Natural killer cell treated with Interleukin-12 subunit alpha and Interleukin-12 subunit beta and Interleukin-15 and Interleukin-18, amount 100 ng/mL, for 72 hours (primary cell): ENCODE results near the gene KCNT2. TPM values are rescaled to one million over a fixed set of nuclear protein-coding genes. Genes with fewer than 3 reads are reported as not detected.
"Not testable (repeated sequence)": the region's sequence is repeated elsewhere in the genome, so short reads cannot be mapped to it uniquely, and the experiment has no call there.

Source experiments
- ATAC-seq, 2 donors: fragments of 150-1000 bp; cut with Tn5 transposase in 1 of 2; sonication (Bioruptor Pico), chemical (Tn5 transposase) in 1 of 2; 2 replicates each; pipeline ENCODE4 v1.10.0; 2021
- DNase-seq: peaks from one replicate; pipeline ENCODE4 v3.0.0; 2022; ENCODE audit warnings: low spot score
- H3K27ac Mint-ChIP-seq, 2 donors: 1 replicate in 1 of 2; 2 replicates in 1 of 2; pipeline ENCODE4 v1.8.0; 2022; ENCODE audit warnings: mixed read lengths in 2 of 2, mild to moderate bottlenecking in 1 of 2, moderate library complexity in 1 of 2
- H3K27me3 Mint-ChIP-seq, 2 donors: 1 replicate in 1 of 2; 2 replicates in 1 of 2; pipeline ENCODE4 v1.8.0; 2022; ENCODE audit warnings: mixed read lengths in 2 of 2
- H3K36me3 Mint-ChIP-seq: one replicate; pipeline ENCODE4 v1.8.0; 2022; ENCODE audit warnings: mixed read lengths
- H3K4me1 Mint-ChIP-seq, 2 donors: 1 replicate in 1 of 2; 2 replicates in 1 of 2; pipeline ENCODE4 v1.8.0; 2022; ENCODE audit warnings: low read depth in 2 of 2, mixed read lengths in 2 of 2, mild to moderate bottlenecking in 1 of 2
- H3K4me3 Mint-ChIP-seq: one replicate; pipeline ENCODE4 v1.8.0; 2022; ENCODE audit warnings: mixed read lengths
- H3K9me3 Mint-ChIP-seq: 2 replicates; pipeline ENCODE4 v1.8.0; 2022; ENCODE audit warnings: mixed read lengths
- total RNA-seq, 2 donors: library from RNA; stranded (reverse); gene quantifications; one replicate each; pipeline ENCODE4 v1.2.3, GENCODE V29; 2022

Gene KCNT2
- total RNA-seq, 2 donors from 2014 or later = not detected

DNA sequence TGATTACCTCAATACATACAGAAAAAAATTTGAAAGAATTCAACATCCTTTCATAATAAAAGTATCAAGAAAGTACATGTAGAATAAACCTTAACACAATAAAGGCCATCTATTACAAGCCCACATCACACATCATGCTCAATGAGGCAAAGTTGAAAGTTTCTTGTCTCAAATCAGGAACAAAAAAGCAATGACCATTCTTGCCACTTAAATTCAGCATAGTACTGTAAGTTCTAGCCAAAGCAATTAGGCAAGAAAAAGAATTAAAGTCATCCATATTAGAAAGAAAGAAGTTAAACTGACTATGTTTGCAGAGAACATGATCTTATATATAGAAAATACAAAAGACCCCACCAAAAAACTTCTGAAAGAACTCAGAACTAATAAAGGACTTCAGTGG, 44.5 kb downstream of the KCNT2 start:
- peaks cover 17% of the 10 kb centered on the region for H3K9me3 Mint-ChIP-seq
- ATAC-seq (no peak), DNase-seq (no peak)
- no peaks in the 10 kb centered on the region for H3K36me3 Mint-ChIP-seq
- H3K27me3 Mint-ChIP-seq = no peaks in the 10 kb centered on the region
- no peak overlapping the region for H3K4me3 Mint-ChIP-seq
- no peaks in the 10 kb centered on the region for H3K4me1 Mint-ChIP-seq
- H3K27ac Mint-ChIP-seq = no peak overlapping the region

DNA sequence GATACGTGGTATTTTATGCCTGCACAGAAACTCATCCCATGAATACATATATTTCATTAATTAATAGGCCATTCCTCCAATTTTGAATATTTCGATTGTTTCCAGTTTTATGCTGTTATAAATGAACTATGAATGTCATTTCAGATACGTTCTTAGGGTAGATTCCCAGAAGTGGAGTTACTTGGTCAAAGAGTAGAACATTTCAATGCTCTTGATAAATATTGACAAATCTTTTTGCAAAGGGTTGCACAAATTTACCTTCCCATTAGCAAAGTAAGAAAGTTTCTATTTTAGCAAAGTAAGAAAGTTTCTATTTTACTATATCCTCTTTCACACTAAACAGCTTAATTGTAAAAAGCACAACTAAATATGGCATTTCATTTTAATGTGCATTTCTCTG, 48.9 kb downstream of the KCNT2 start:
- DNase-seq (no peak), ATAC-seq (no peak)
- H3K4me3 Mint-ChIP-seq = no peak overlapping the region
- no peaks in the 10 kb centered on the region for H3K36me3 Mint-ChIP-seq
- peaks cover 17% of the 10 kb centered on the region for H3K9me3 Mint-ChIP-seq
- no peak overlapping the region for H3K27ac Mint-ChIP-seq
- H3K27me3 Mint-ChIP-seq = no peaks in the 10 kb centered on the region
- H3K4me1 Mint-ChIP-seq = no peaks in the 10 kb centered on the region

DNA sequence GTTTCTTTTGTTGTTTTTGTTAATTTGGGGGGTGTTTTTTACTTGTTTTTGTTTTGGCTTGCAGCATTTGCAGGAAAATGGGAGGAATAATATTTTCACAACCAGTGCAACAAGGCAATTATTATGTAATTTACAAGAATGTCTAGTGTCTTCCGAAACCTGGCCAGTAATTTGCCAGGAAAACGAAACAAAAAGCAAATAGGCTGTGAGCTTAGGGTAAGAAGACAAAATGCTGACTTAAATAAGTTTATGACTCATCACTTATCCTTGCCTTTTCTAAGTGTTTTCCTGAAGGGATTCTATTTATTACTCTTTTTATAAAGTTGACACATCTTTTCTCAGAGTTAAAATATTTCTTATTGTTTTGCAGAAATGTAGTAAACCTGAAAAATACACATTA, 49.8 kb downstream of the KCNT2 start:
- peaks cover 22% of the 10 kb centered on the region for H3K9me3 Mint-ChIP-seq
- no peak overlapping the region for H3K4me3 Mint-ChIP-seq
- H3K27ac Mint-ChIP-seq = no peak overlapping the region
- H3K36me3 Mint-ChIP-seq = no peaks in the 10 kb centered on the region
- H3K4me1 Mint-ChIP-seq = no peaks in the 10 kb centered on the region
- H3K27me3 Mint-ChIP-seq = no peaks in the 10 kb centered on the region
- no peak for ATAC-seq
- no peak for DNase-seq

DNA sequence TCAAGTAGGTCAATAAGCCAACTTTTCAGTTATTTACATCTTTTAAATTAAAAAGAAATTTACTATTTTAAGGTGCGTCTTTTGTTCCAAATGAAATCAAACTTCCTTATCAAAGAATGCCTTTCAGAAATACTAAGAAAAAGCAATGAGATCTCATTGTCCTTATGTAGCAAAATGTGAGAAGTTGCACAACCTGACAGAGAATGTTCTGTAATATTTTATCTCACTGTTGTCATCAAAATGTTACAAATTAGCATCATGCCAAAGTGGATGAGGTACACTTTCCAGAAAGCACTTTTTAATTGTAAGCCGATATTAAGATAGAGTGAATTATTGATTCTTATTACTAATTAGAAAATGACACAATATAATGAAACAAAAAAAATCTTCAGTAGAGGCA, 50.4 kb downstream of the KCNT2 start:
- Mint-ChIP-seq H3K27me3 (no peaks in the 10 kb centered on the region), H3K27ac (no peak overlapping the region), H3K4me1 (no peaks in the 10 kb centered on the region), H3K36me3 (peaks cover 3% of the 10 kb centered on the region), H3K4me3 (no peak overlapping the region), H3K9me3 (peaks cover 23% of the 10 kb centered on the region)
- DNase-seq (no peak), ATAC-seq (no peak)

DNA sequence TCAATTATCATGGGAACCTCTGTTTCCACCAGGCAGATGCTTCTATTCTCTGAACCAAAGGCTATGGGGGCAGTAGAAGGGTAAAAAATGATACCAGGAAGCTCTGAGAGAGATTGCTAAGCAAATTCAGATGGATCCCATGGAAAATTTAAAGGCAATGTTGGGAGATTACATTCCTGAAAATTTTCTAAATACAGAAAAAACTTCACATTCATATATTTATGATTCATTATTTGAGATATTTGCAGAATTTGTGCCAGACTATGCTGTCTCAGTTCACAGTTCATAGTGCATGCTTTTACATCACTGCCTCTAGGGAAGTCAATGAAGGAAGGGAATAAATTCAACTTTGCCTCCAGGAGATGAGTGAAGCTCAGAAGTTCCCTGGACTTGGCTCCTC, 57.5 kb downstream of the KCNT2 start:
- H3K9me3 Mint-ChIP-seq = peaks cover 11% of the 10 kb centered on the region
- peaks cover 9% of the 10 kb centered on the region for H3K36me3 Mint-ChIP-seq
- no peak overlapping the region for H3K27ac Mint-ChIP-seq
- ATAC-seq (no peak), DNase-seq (no peak)
- no peaks in the 10 kb centered on the region for H3K4me1 Mint-ChIP-seq
- no peak overlapping the region for H3K4me3 Mint-ChIP-seq
- no peaks in the 10 kb centered on the region for H3K27me3 Mint-ChIP-seq

DNA sequence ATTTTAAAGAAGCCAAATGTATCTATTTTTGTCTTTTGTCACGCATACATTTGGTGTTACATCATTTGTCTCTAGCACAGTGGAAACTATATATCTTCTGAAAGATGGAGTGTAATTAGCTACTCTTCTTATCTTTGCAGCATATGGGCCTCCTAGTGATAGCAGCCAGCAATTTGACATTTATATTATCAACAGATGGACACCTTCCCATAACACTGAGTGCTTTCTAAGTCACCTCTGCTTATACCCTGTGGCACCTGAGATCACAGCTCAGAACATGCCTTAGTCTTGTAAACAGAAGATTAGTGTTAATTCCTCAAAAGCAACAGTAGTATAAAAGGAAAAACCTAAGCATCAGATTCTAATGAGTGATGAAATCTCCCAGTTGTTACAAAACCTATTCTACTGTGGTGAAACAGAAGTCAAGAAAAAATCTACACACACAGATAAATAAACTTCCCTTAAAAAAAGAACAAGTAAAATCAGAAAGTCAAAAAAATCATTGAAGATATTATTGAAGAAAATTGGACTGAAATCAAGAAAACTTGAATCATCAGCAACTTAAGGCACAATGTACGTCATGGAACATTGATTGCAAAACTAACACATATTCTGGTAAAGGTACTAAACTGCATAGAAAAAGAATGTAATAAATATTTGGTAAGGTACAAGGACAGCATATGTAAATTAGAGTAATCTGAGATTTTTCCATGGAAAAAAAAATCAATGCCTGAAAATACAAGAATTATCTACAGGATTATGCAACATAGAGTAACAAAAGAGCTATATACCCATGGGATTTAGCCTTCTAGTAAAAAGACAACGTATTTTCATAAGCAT, 61.7 kb downstream of the KCNT2 start:
- no peaks in the 10 kb centered on the region for H3K27me3 Mint-ChIP-seq
- H3K4me1 Mint-ChIP-seq = no peaks in the 10 kb centered on the region
- no peak overlapping the region for H3K27ac Mint-ChIP-seq
- DNase-seq = no peak
- H3K4me3 Mint-ChIP-seq = no peak overlapping the region
- H3K9me3 Mint-ChIP-seq = peaks cover 2% of the 10 kb centered on the region
- H3K36me3 Mint-ChIP-seq = no peaks in the 10 kb centered on the region
- ATAC-seq = no peak

DNA sequence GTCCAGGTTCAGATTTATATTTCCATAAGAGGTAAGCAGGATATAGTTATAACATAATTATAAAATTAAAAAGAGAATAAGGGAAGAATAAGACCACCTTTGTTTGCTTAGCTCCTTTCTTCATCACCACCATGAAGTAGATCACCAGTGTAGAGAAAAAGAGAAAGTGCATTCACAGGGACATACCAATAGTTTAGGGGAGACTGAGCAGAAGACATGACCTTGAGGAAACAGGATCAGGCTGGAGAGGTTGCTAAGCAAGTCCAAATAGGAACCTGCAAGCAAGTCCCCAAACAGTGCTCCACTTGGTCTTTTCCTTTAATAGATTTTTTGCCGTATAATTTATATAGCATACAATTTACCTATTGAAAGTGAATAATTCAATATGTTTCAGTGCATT, 63.0 kb downstream of the KCNT2 start:
- H3K27me3 Mint-ChIP-seq = no peaks in the 10 kb centered on the region
- H3K9me3 Mint-ChIP-seq = peaks cover 2% of the 10 kb centered on the region
- H3K36me3 Mint-ChIP-seq = no peaks in the 10 kb centered on the region
- no peak overlapping the region for H3K27ac Mint-ChIP-seq
- H3K4me3 Mint-ChIP-seq = no peak overlapping the region
- ATAC-seq (no peak), DNase-seq (no peak)
- H3K4me1 Mint-ChIP-seq = no peaks in the 10 kb centered on the region

DNA sequence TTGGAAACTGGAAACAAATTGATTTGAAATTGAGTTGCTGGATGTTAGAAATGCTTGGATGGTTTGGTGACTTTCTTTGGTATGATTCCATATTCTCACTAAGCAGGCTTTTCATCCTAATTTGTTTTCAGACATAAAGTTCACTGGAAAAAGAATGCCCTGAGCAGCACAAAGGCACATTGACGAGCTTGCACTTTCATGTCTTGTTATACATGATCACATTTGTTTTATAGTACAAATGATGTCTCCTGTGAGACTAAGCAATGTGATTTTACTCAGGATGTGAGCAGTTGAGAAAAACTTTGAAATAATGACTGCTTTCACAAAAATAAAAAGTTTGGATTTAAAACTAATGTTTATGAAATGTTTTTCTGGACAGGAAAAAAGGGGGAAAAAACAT, 63.6 kb downstream of the KCNT2 start:
- H3K4me3 Mint-ChIP-seq = no peak overlapping the region
- no peak overlapping the region for H3K27ac Mint-ChIP-seq
- H3K36me3 Mint-ChIP-seq = no peaks in the 10 kb centered on the region

DNA sequence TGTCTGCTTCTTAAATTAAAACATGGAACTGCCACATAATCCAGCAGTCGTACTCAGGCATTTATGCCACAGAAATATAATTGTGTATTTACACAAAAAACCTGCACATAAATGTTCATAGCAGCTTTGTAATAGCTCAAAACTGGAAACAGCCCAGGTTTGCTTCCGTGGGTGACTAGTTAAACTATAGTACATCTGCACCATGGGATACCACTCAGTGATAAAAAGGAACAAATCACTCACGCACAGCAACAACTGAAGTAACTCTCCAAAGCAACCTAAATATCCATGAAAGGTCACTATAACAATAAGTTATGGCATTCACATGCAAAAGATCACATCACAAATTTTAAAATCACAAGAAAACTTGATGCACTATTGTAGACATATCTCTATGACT, 64.4 kb downstream of the KCNT2 start:
- Mint-ChIP-seq H3K27ac (no peak overlapping the region), H3K9me3 (peaks cover 2% of the 10 kb centered on the region)

More for the DNA sequence above, 63.6 kb downstream of the KCNT2 start:
- H3K9me3 Mint-ChIP-seq = peaks cover 2% of the 10 kb centered on the region
- ATAC-seq (no peak), DNase-seq (no peak)
- H3K4me1 Mint-ChIP-seq = no peaks in the 10 kb centered on the region
- no peaks in the 10 kb centered on the region for H3K27me3 Mint-ChIP-seq

DNA sequence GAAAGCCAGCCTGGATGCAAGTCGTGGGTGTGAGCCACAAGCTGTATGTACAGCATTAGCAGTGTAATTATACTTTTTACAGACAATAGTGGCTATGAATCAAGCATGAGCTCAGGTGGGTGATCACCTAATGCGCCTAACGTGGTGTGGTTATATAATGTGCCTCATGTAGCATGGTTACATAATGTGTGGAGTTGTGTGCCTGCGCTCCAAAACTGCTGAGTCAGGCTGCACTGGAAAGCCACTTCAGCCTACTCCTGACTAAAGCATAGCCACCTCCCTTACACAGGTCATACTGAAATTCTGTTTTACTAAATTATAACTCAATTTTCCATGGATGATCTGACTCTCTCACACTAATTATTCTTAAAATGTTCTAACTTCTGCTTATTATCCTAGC, 69.8 kb downstream of the KCNT2 start:
- no peaks in the 10 kb centered on the region for H3K36me3 Mint-ChIP-seq
- DNase-seq (no peak), ATAC-seq (no peak)
- H3K27ac Mint-ChIP-seq = no peak overlapping the region
- no peaks in the 10 kb centered on the region for H3K9me3 Mint-ChIP-seq
- no peaks in the 10 kb centered on the region for H3K27me3 Mint-ChIP-seq
- no peaks in the 10 kb centered on the region for H3K4me1 Mint-ChIP-seq
- no peak overlapping the region for H3K4me3 Mint-ChIP-seq

More for the DNA sequence above, 64.4 kb downstream of the KCNT2 start:
- Mint-ChIP-seq H3K36me3 (no peaks in the 10 kb centered on the region), H3K4me3 (no peak overlapping the region), H3K27me3 (no peaks in the 10 kb centered on the region), H3K4me1 (no peaks in the 10 kb centered on the region)
- no peak for DNase-seq
- ATAC-seq = no peak

DNA sequence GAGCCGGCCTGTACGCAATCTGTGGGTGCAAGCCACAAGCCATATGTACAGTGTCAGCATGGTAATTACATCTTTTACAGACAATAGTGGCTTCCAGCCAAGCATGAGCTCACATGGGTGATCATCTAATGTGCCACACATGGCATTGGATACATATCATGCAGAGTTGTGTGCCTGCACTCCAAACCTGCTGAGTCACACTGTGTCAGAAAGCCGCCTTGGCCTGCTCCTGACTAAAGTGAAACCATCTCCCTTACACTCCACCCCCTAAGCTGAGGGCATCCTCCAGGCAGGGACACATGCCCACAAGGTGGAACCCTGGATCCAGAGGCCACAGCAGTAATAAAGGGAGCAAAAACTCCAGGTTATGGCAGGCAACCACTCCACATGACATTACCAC, 72.5 kb downstream of the KCNT2 start:
- Mint-ChIP-seq H3K36me3 (no peaks in the 10 kb centered on the region), H3K4me1 (no peaks in the 10 kb centered on the region), H3K27me3 (no peaks in the 10 kb centered on the region), H3K27ac (no peak overlapping the region), H3K4me3 (no peak overlapping the region), H3K9me3 (no peaks in the 10 kb centered on the region)
- DNase-seq (no peak), ATAC-seq (peak in 1 of 2 donors; percentile 46)

DNA sequence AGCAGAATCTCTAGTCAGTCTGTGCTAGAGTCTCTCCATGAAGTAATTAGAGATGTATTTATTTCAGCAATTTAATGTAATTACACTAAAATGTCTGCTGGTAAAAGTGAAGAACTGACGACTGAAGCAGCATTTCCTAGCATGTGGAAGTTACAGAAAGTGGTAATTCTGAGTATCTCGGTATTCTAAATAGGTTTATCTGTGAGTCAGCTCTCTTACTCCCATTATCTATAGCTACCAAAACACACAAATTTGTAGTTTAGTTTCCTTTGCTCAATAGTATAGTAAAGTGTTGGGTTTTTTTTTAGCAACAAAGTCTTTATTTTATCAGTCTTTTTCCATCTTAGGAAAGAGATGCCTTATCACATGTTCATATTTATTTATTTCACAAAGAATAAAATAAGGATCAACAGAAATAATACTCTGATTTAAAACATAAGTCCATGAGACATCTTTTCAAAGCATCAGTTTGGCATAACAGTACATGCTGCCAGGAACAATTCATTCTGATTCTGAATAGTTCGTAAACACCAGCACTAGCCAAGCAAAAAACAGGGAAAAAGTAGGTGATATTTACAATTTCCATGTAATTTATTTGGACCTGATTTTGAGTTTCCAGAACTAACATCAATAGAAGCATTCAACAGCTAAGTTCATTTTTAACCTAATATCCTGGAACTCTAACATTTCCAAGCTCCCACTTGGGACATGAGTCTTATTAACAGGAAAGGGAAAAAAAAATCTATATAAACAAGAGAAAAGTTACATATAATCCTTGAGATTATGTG, 76.3 kb downstream of the KCNT2 start:
- no peaks in the 10 kb centered on the region for H3K36me3 Mint-ChIP-seq
- no peaks in the 10 kb centered on the region for H3K9me3 Mint-ChIP-seq
- ATAC-seq (no peak), DNase-seq (no peak)
- no peaks in the 10 kb centered on the region for H3K27me3 Mint-ChIP-seq
- H3K4me3 Mint-ChIP-seq = no peak overlapping the region
- no peak overlapping the region for H3K27ac Mint-ChIP-seq
- no peaks in the 10 kb centered on the region for H3K4me1 Mint-ChIP-seq

DNA sequence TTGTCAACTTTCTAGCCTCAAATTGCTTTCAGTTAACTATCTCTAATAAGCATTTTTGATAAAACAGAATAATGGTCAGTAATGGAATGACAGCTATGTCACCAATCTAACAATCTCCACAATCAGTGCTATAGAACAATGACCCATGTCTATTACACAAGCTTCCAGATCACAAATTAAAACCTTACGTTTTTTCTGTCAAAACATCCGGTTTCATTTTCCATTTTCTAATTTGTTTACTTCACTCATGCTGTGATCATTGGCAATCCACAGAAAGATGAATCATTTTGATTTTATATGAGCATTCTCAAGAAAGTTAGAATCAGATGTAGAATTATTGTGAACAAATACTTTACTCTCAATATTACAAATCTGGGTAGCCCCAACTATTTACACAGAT, 80.3 kb downstream of the KCNT2 start:
- Mint-ChIP-seq H3K27ac (no peak overlapping the region), H3K4me1 (no peaks in the 10 kb centered on the region), H3K27me3 (no peaks in the 10 kb centered on the region), H3K4me3 (no peak overlapping the region), H3K36me3 (no peaks in the 10 kb centered on the region), H3K9me3 (peaks cover 13% of the 10 kb centered on the region)
- DNase-seq = no peak
- ATAC-seq = no peak

DNA sequence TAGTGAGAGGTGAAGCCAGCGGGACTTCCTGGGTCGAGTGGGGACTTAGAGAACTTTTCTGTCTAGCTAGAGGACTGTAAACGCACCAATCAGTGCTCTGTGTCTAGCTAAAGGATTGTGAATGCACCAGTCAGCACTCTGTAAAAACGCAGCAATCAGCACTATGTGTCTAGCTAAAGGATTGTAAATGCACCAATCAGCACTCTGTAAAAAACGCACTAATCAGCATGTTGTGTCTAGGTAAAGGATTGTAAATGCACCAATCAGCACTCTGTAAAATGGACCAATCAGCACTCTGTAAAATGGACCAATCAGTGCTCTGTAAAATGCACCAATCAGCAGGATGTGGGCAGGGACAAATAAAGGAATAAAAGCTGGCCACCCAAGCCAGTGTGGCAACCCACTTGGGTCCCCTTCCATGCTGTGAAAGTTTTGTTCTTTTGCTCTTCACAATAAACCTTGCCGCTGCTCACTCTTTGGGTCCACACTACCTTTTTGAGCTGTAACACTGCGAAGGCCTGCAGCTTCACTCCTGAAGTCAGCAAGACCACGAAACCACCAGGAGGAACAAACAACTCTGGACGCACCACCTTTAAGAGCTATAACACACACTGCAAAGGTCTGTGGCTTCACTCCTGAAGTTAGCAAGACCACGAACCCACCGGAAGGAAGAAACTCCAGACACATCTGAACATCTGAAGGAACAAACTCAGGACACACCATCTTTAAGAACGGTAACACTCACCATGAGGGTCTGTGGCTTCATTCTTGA, 85.5 kb downstream of the KCNT2 start:
- not testable (repeated sequence) for H3K27me3 Mint-ChIP-seq, H3K4me3 Mint-ChIP-seq, ATAC-seq, H3K4me1 Mint-ChIP-seq, H3K27ac Mint-ChIP-seq, DNase-seq
- Mint-ChIP-seq H3K9me3 (peaks cover 32% of the 10 kb centered on the region), H3K36me3 (peaks cover 10% of the 10 kb centered on the region)
